GM12801 (cell line): ENCODE data around the gene PGBD1.

Experiments used
- TF ChIP-seq, protein P1 (sequence below): IDR thresholded peaks from one replicate; pipeline ENCODE4 v1.5.1; 2011; ENCODE audit warnings: control low read depth; ENCODE audit not compliant: insufficient read length; ENCODE audit errors: extremely low read depth

Gene PGBD1

DNA sequence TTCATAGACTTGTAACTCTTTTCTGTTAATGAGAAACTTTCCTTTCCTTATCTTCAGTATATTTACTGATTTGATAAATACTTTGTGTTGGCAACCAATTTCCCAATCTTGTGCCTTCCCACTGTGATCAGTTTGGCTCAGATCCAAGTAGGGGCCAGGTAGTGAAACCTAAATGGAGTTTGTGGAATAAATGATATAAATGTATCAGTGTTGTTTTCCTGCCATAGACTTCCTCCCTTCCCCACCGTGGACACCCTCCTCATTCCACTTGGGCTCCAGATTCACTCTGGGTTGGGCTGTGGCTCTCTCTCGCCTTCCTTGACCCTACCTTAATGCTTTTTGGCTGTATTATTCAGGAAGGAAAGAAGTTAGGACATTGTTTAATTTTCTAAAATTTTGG lies 69.7 kb downstream of the PGBD1 start:
- TF ChIP-seq, protein P1, sequence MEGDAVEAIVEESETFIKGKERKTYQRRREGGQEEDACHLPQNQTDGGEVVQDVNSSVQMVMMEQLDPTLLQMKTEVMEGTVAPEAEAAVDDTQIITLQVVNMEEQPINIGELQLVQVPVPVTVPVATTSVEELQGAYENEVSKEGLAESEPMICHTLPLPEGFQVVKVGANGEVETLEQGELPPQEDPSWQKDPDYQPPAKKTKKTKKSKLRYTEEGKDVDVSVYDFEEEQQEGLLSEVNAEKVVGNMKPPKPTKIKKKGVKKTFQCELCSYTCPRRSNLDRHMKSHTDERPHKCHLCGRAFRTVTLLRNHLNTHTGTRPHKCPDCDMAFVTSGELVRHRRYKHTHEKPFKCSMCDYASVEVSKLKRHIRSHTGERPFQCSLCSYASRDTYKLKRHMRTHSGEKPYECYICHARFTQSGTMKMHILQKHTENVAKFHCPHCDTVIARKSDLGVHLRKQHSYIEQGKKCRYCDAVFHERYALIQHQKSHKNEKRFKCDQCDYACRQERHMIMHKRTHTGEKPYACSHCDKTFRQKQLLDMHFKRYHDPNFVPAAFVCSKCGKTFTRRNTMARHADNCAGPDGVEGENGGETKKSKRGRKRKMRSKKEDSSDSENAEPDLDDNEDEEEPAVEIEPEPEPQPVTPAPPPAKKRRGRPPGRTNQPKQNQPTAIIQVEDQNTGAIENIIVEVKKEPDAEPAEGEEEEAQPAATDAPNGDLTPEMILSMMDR, result no peak

DNA sequence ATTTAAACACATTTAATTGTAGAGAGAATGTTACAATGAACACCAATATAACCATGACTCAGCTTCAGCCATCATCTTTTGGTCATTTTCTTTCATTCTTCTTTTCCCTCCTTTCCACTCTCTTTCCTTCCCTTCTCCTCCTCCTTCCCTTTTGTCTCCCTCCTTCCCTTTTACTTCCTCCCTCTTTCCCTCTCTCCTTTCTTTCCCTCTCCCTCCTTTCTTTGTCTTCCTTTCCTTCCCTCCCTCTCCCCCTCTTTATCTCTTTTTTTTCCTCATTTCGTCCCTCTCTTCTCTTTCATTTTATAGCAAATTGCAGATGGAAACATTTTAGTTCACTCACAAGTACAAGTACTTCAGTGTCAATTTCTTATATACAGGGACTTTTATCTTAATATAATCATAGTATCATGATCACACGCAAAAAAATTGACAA lies 70.1 kb downstream of the PGBD1 start:
- TF ChIP-seq, protein P1, result no peak
